Esophagus squamous epithelium (tissue), 4 donors: ENCODE data around the gene RIPOR1.

Experiments used
- CTCF ChIP-seq, 6 experiments: fragments of 450-650 bp in 4 of 6; fragments of 200-600 bp in 2 of 6; sonication (generic) in 2 of 6; IDR thresholded peaks; one replicate each; pipeline ENCODE4 v1.5.1; 2016 to 2019; ENCODE audit warnings: antibody characterized with exemption in 6 of 6, mild to moderate bottlenecking in 4 of 6, moderate library complexity in 4 of 6
- POLR2A ChIP-seq, 4 donors: fragments of 450-650 bp; IDR thresholded peaks; one replicate each; pipeline ENCODE4 v1.6.1; 2017; ENCODE audit warnings: antibody characterized with exemption in 4 of 4, mild to moderate bottlenecking in 4 of 4, moderate library complexity in 3 of 4

- TF ChIP-seq CTCF (IDR thresholded peaks at IDR 0.05) (no peak), POLR2A (IDR thresholded peaks at IDR 0.05) (no peak)
These were observed 27.2 kb downstream of the RIPOR1 start for GRCh38 chr16:67555795-67556212.
